Measurements from ENCODE around the gene KLC3. TPM values are rescaled to one million over a fixed set of nuclear protein-coding genes. Genes with fewer than 3 reads are reported as not detected.

Gene KLC3
- total RNA-seq, 1 experiment from 2014 or later = 23.4 TPM

- Histone ChIP-seq H3K36me3 (ENCODE audit: low read depth, low read length) (no peaks in the 10 kb centered on the region), H3K9me2 (replicated peaks; ENCODE audit: low read length) (no peaks in the 10 kb centered on the region), H3K9me3 (ENCODE audit: low read length) (no peaks in the 10 kb centered on the region), H3K4me2 (ENCODE audit: low read length) (no peak overlapping the region), H3K4me3 (ENCODE audit: low read length) (no peak overlapping the region), H2AFZ (ENCODE audit: low read length) (no peak overlapping the region), H3K79me2 (ENCODE audit: low read length) (no peaks in the 10 kb centered on the region), H4K20me1 (ENCODE audit: low read length) (no peaks in the 10 kb centered on the region), H3K27ac (ENCODE audit: low read length) (no peak overlapping the region), H3K9ac (ENCODE audit: low read length) (no peak overlapping the region), H3K4me1 (ENCODE audit: insufficient read depth, low read length) (no peaks in the 10 kb centered on the region), H3K27me3 (ENCODE audit: low read length) (no peaks in the 10 kb centered on the region), H3F3A (ENCODE audit: low read length, unreplicated experiment) (no peaks in the 10 kb centered on the region)
- ATAC-seq (no peak), DNase-seq (no peak)
- TF ChIP-seq EZH2phosphoT487 (IDR thresholded peaks at IDR 0.05; ENCODE audit: borderline replicate concordance, low read length) (no peak), EZH2 (IDR thresholded peaks at IDR 0.05; ENCODE audit: low read length, unreplicated experiment) (no peak), CTCF (conservative IDR thresholded peaks at IDR 0.05; ENCODE audit: low read depth, low read length) (no peak)
- no TSS peak for BruUV-seq (replicated peaks)
- CTCF ChIA-PET = no interaction called here
- POLR2A ChIA-PET (ENCODE audit: unreplicated experiment) = no interaction called here
- intact Hi-C loops (cut with micrococcal nuclease) = no loop called here
These were observed 10.0 kb downstream of the KLC3 start for GRCh38 chr19:45350477-45351058.

- Histone ChIP-seq H4K20me1 (ENCODE audit: low read length) (no peaks in the 10 kb centered on the region), H3K4me1 (ENCODE audit: insufficient read depth, low read length) (no peaks in the 10 kb centered on the region), H3K9me3 (ENCODE audit: low read length) (no peaks in the 10 kb centered on the region), H3K9me2 (replicated peaks; ENCODE audit: low read length) (no peaks in the 10 kb centered on the region), H2AFZ (ENCODE audit: low read length) (no peak overlapping the region), H3K36me3 (ENCODE audit: low read depth, low read length) (no peaks in the 10 kb centered on the region), H3K27ac (ENCODE audit: low read length) (no peak overlapping the region), H3F3A (ENCODE audit: low read length, unreplicated experiment) (no peaks in the 10 kb centered on the region), H3K27me3 (ENCODE audit: low read length) (no peaks in the 10 kb centered on the region), H3K79me2 (ENCODE audit: low read length) (no peaks in the 10 kb centered on the region), H3K4me3 (ENCODE audit: low read length) (no peak overlapping the region), H3K4me2 (ENCODE audit: low read length) (no peak overlapping the region), H3K9ac (ENCODE audit: low read length) (no peak overlapping the region)
- ChIA-PET CTCF (no interaction called here), POLR2A (ENCODE audit: unreplicated experiment) (no interaction called here)
- DNase-seq (no peak), ATAC-seq (no peak)
- intact Hi-C loops (cut with micrococcal nuclease) = no loop called here
- TSS peak; percentile 11 for BruUV-seq (replicated peaks)
- TF ChIP-seq CTCF (conservative IDR thresholded peaks at IDR 0.05; ENCODE audit: low read depth, low read length) = no peak
These were observed 10.9 kb downstream of the KLC3 start for GRCh38 chr19:45351401-45351952.

- Histone ChIP-seq H3K4me3 (ENCODE audit: low read length) (no peak overlapping the region), H3K4me2 (ENCODE audit: low read length) (no peak overlapping the region), H3K9me2 (replicated peaks; ENCODE audit: low read length) (no peaks in the 10 kb centered on the region), H3K79me2 (ENCODE audit: low read length) (no peaks in the 10 kb centered on the region), H3K9ac (ENCODE audit: low read length) (no peak overlapping the region), H2AFZ (ENCODE audit: low read length) (no peak overlapping the region), H3F3A (ENCODE audit: low read length, unreplicated experiment) (no peaks in the 10 kb centered on the region), H3K9me3 (ENCODE audit: low read length) (no peaks in the 10 kb centered on the region), H3K4me1 (ENCODE audit: insufficient read depth, low read length) (no peaks in the 10 kb centered on the region), H3K27me3 (ENCODE audit: low read length) (no peaks in the 10 kb centered on the region), H4K20me1 (ENCODE audit: low read length) (no peaks in the 10 kb centered on the region), H3K36me3 (ENCODE audit: low read depth, low read length) (no peaks in the 10 kb centered on the region), H3K27ac (ENCODE audit: low read length) (no peak overlapping the region)
- no TSS peak for BruUV-seq (replicated peaks)
- DNase-seq (no peak), ATAC-seq (no peak)
- POLR2A ChIA-PET (ENCODE audit: unreplicated experiment) = no interaction called here
- CTCF ChIA-PET = no interaction called here
- TF ChIP-seq CTCF (conservative IDR thresholded peaks at IDR 0.05; ENCODE audit: low read depth, low read length) (no peak), EZH2 (IDR thresholded peaks at IDR 0.05; ENCODE audit: low read length, unreplicated experiment) (no peak), EZH2phosphoT487 (IDR thresholded peaks at IDR 0.05; ENCODE audit: borderline replicate concordance, low read length) (no peak)
- intact Hi-C loops (cut with micrococcal nuclease) = no loop called here
These were observed 11.5 kb downstream of the KLC3 start for GRCh38 chr19:45352062-45352461.
